ENCODE results near the gene LPP.

LPP gene

GRCh38 chr3:188861842-188862744 lies 708.1 kb downstream of the LPP start:
- DNase-seq = no peak

DNA sequence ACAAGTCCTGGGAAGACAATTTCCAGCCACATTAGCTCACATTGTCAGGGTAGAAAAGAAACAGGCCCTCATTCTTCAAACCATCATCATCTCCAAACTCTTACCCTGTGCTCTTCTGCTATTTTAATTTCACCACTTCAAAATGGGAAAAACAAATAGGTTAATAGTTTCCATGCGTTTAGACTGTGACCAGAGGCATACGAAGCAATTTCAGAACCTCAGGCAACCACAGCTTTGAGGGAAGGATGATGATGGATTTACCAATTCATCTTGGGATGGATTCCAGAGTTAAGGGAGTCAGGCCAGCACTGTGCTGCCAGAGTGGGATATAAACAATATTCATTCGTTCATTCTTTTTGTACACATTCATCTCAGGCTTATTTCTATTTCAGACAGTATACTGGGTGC lies 710.0 kb downstream of the LPP start:
- DNase-seq = no peak

GRCh38 chr3:188867691-188868265 lies 713.8 kb downstream of the LPP start:
- no peak for DNase-seq

DNA sequence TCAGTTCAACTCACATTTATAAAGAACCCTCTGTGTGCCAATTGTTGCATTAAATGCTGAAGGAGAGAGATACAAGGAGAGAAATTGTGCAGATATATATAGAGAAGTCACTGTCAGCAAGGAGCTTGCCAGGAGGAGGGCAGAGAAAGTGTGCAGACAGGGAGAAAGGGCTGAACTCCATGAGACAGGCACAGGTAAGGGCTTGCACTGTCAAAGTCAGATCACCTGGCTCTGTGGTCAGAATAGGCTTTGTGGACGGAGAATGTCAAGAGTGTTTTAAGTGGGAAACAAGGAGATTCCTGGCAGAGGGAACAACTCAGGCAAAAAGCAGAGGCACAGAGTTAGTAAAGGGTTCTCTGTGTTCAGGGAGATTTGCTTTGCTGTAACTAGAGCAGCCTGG lies 714.8 kb downstream of the LPP start:
- DNase-seq = no peak

DNA sequence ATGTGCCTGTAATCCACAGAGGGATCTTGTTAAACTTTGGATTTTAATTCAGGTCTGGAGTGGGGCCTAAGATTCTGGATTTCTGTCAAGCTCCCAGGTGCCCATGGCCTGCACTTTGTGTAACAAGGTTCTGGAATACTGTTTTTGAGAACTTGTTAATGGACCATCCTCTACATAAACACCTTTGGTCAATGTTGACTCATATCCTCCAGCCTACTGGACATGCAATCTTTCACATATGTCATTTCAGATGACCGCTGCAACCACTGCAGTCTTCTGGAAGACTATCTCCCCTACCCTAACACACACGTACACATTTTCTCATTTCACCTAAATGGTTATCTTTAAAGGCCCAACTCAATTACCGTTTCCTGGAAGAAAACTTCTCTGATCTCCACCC lies 715.7 kb downstream of the LPP start:
- DNase-seq = no peak

- DNase-seq = no peak
Observed at GRCh38 chr3:188870431-188870830, 716.5 kb downstream of the LPP start.

- DNase-seq = no peak
Observed at GRCh38 chr3:188874576-188874975, 720.6 kb downstream of the LPP start.

DNA sequence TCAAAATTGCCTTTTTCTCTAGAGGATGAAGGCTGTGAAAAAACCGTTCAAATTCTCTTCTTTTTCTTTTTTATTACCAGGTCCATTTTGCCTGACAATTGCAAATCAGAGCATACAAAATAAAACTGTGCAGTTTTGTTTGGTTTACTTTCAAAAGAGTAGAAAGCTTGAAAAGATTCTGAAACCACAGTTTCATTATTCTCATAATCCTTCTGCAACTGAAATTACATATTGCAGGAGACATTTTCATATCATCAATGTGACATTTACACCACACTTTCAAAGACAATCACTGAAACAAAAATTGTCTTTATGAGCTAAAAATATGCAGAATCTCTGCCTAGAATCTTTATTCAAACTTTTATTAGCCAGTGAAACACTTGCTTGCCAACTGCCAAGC lies 721.5 kb downstream of the LPP start:
- no peak for DNase-seq

DNA sequence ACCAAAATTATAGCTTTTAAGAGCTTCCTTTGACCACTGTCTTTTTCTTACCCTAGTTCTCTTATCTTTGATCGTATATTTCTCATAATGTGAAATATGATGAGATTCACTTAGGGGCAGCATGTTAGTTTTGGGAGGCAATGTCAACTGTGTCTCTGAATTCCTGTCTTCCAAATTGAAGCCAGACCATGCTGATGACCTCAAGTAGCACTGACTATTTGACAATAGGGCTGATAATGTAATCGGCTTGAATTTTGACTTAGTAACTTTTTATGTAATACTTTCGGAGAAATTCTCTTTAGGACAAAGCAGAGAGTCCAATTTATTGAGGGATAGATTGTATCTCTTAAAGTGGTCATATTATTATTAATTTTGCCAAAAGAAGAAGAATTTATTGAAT lies 722.4 kb downstream of the LPP start:
- no peak for DNase-seq

DNA sequence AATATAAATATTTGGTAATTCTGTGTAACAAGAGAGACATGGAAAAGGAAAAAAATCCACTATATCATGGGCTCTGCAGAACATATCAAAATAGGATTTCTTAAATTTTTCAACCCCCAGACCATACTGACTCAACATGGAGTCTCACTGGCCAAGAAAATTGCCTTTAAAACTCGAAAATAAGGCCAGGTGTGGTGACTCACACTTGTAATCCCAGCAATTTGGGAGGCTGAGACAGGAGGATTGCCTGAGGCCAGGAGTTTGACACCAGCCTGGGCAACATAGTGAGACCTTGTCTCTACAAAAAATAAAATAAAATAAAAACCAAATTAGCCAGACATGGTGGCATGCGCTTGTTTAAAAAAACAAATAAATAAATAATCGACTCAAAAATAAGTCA lies 723.4 kb downstream of the LPP start:
- no peak for DNase-seq

- DNase-seq = no peak
Observed at GRCh38 chr3:188878076-188878475, 724.1 kb downstream of the LPP start.

- DNase-seq = no peak
Observed at GRCh38 chr3:188881954-188882641, 728.1 kb downstream of the LPP start.

GRCh38 chr3:188884299-188885043 lies 730.5 kb downstream of the LPP start:
- DNase-seq = no peak

DNA sequence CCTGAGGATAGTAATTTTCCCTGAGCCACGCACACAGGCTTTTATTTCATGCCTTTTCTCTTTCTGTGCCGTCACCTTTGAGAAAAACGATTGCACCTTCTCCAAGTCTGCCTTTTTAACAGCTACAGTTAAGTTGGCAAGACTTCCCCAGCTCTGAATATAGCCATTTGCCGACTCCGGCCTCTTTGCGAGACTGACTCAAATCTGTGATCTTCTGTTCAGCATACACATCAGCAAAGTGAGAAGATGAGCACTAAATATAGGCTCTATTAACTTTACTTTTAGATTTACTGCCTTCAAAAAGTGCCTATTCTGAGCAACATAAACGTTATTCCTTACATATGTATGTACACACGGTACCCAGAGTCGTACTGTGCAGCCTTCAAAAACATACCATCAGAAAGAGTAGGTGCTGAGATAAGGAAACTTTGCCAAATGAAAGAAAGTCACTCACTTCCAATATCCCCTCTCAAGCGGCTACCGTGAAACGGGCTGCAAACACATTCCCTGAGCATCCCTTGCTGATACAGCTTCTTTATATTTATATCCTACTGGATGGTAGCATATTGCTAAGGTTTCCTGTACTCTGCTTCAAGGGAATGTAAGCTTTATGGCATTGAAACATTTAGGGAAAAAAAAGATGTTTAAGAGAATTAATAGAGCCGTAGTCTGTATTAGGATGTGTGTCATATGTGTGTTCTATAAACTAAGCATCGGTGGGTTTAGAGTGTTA lies 734.5 kb downstream of the LPP start:
- DNase-seq = no peak

DNA sequence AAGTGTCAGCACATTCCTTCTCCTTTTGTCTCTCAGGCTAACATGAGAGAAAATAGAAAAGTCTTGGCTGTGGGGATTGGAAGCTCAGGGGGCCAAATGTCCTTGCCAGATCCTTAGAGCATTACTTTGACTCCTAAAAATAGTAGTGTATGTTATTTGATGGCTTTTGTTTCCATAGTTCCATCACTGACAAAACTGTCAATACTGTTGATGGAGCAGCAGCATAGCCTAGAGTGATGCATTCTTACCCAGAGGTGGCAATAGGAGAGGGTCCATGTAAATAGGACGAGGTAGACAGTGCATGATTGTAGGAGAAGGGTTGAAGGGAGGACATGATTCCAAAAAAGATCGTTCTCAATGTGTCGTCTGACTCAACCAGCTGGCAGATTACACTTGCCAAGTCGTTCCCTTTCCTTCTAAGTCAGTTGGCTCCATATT lies 735.1 kb downstream of the LPP start:
- DNase-seq = no peak

- DNase-seq = no peak
Observed at GRCh38 chr3:188890572-188891270, 736.8 kb downstream of the LPP start.

- no peak for DNase-seq
Observed at GRCh38 chr3:188899881-188900280, 745.9 kb downstream of the LPP start.

DNA sequence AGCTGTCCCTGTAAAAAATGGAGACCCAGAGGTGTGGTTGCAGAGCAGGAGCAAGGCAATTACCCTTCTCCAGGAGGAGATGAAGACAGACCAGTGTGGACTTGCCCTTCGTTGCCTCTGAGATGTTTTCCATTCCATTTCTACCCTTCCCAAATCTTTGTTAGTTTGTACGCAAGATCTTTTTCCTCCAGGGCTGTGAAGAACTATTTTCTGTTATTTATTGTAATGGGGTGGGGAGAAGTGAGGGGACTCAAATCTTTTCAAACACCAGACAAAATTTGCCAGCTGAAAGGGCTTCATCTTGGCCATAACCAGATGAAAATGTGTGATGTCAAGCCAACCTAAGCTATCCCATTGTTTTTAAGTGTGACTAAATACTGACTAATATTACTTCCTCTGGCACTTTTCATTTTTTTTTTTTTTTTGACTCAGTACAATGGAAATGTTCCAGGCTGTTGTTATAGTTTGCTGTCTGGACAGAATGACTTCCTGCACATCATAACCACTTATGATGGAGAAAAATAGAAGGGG lies 746.5 kb downstream of the LPP start:
- DNase-seq = no peak

DNA sequence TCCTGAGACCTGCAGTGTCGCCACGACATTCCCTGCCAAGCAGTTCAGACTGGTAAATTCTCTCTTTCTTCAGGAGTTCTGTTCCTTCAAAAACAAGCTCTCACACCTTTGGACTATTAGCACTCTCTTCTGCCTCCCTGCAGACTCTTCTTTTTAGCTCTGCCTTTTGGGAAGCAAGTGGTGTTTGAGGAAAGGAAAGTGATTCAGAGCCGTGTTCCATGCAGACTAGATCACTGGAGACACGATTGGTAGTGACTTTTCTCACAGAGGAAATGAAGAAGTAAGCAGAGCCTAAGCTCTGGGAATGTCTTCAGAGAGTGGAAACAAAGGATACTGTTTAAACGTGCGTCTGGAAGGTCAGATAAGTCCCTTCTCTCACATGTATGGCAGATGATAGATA lies 747.2 kb downstream of the LPP start:
- DNase-seq = no peak

DNA sequence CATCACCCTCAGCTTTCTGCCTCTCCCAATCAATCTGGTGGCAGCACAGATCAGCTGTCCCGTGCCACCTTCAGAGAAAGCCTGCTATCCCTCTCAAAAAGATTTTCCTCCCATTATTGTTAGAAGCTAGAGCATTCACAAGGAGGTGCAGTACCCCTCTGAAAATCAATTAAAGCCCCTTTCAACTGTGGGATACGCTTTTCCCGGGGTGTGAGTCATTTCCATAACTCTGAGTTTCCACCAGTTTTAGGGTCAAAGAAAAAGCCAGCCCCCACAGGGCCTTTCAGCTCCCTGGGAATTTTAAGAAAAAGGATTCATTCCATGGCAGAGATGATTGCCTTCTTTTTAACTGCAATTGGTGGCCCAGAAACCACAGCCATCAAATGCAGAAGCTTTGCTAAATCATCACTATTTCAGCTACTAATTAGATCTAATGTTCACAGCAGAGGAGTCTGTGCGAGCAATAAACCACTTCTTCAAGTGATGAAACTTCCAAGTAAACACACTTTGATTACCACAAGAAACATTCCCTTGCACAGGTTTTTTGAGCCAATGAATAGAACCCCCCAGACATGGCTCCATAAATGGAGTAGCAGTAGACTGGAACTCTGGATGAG lies 747.8 kb downstream of the LPP start:
- DNase-seq = no peak

DNA sequence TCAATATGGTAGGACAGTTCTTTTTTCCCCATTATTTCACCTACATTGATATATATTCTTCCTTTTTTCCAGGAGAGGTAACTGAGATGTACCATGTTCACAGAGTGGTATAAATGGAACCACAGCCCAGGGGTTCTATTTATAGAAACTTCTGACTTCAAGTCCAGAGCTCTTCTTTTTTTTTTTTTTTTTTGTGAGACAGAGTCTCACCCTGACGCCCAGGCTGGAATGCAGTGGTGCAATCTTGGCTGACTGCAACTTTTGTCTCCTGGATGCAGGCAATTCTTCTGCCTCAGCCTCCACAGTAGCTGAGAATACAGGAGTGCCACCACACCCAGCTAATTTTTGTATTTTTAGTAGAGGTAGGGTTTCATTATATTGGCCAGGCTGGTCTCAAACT lies 750.7 kb downstream of the LPP start:
- DNase-seq = no peak
